H9 (cell line): ENCODE results near the gene SPIRE2. TPM values are rescaled to one million over a fixed set of nuclear protein-coding genes. Genes with fewer than 3 reads are reported as not detected.

Experiments used
- DNase-seq: peaks from one replicate; pipeline ENCODE4 v3.0.0-alpha.2; 2017
- H2AFZ ChIP-seq: one replicate; pipeline ENCODE4 v1.6.1; 2013; ENCODE audit warnings: mild to moderate bottlenecking, low read length, control low read depth, moderate library complexity
- H2AK5ac ChIP-seq: 2 replicates; pipeline ENCODE4 v1.6.1; 2013; ENCODE audit warnings: low read length, control low read depth, mixed read lengths; ENCODE audit not compliant: insufficient read length
- H2BK120ac ChIP-seq: one replicate; pipeline ENCODE4 v1.6.1; 2013; ENCODE audit warnings: low read depth, mild to moderate bottlenecking, low read length, control low read depth, inconsistent platforms; ENCODE audit not compliant: poor library complexity, severe bottlenecking
- H2BK12ac ChIP-seq: 2 replicates; pipeline ENCODE4 v1.6.1; 2013; ENCODE audit warnings: low read length, control low read depth, mixed read lengths, low read depth; ENCODE audit not compliant: insufficient read length
- H2BK15ac ChIP-seq: 2 replicates; pipeline ENCODE4 v1.6.1; 2013; ENCODE audit warnings: low read depth, low read length, control low read depth
- H2BK20ac ChIP-seq: one replicate; pipeline ENCODE4 v1.6.1; 2013; ENCODE audit warnings: low read depth, mild to moderate bottlenecking, low read length, control low read depth, inconsistent platforms; ENCODE audit not compliant: poor library complexity, severe bottlenecking
- H2BK5ac ChIP-seq: 2 replicates; pipeline ENCODE4 v1.6.1; 2013; ENCODE audit warnings: low read length, control low read depth, mixed read lengths; ENCODE audit not compliant: insufficient read length
- H3K14ac ChIP-seq: 2 replicates; pipeline ENCODE4 v1.6.1; 2013; ENCODE audit warnings: low read length, control low read depth; ENCODE audit not compliant: insufficient read depth
- H3K18ac ChIP-seq: 2 replicates; pipeline ENCODE4 v1.6.1; 2013; ENCODE audit warnings: low read depth, mild to moderate bottlenecking, mixed read lengths, low read length, control low read depth; ENCODE audit not compliant: insufficient read length
- H3K23ac ChIP-seq: 2 replicates; pipeline ENCODE4 v1.6.1; 2013; ENCODE audit warnings: low read length, control low read depth, mixed read lengths, low read depth; ENCODE audit not compliant: insufficient read length
- H3K23me2 ChIP-seq: 2 replicates; pipeline ENCODE4 v1.6.1; 2013; ENCODE audit warnings: low read depth, mild to moderate bottlenecking, mixed read lengths, low read length, control low read depth; ENCODE audit not compliant: insufficient read length, poor library complexity, severe bottlenecking
- H3K27ac ChIP-seq: 2 replicates; pipeline ENCODE4 v1.5.1; 2013; ENCODE audit warnings: low read length, control low read depth, mixed read lengths, low read depth; ENCODE audit not compliant: insufficient read length
- H3K27me3 ChIP-seq: 2 replicates; pipeline ENCODE4 v1.6.1; 2013; ENCODE audit warnings: low read length, control low read depth, inconsistent platforms; ENCODE audit not compliant: insufficient read depth
- H3K4ac ChIP-seq: 2 replicates; pipeline ENCODE4 v1.6.1; 2013; ENCODE audit warnings: low read depth, mild to moderate bottlenecking, control low read depth, inconsistent platforms, low read length, moderate library complexity
- H3K4me1 ChIP-seq: 2 replicates; pipeline ENCODE4 v1.6.1; 2013; ENCODE audit warnings: low read length, control low read depth, inconsistent platforms; ENCODE audit not compliant: insufficient read depth
- H3K4me2 ChIP-seq: 2 replicates; pipeline ENCODE4 v1.6.1; 2013; ENCODE audit warnings: low read length, control low read depth, mixed read lengths; ENCODE audit not compliant: insufficient read length, insufficient read depth
- H3K56ac ChIP-seq: 2 replicates; pipeline ENCODE4 v1.6.1; 2013; ENCODE audit warnings: low read depth, mild to moderate bottlenecking, mixed read lengths, low read length, control low read depth; ENCODE audit not compliant: insufficient read length
- H3K79me1 ChIP-seq: 2 replicates; pipeline ENCODE4 v1.6.1; 2013; ENCODE audit warnings: low read depth, mild to moderate bottlenecking, moderate library complexity, low read length, control low read depth, inconsistent platforms; ENCODE audit not compliant: insufficient read depth, poor library complexity, severe bottlenecking
- H3K79me2 ChIP-seq: 2 replicates; pipeline ENCODE4 v1.6.1; 2013; ENCODE audit warnings: low read length, control low read depth, inconsistent platforms; ENCODE audit not compliant: insufficient read depth
- H3K9ac ChIP-seq: 2 replicates; pipeline ENCODE4 v1.6.1; 2013; ENCODE audit warnings: low read length, control low read depth, mixed read lengths; ENCODE audit not compliant: insufficient read length; ENCODE audit errors: extremely low read depth
- H3K9me3 ChIP-seq: one replicate; pipeline ENCODE4 v1.6.1; 2013; ENCODE audit warnings: low read depth, low read length, inconsistent platforms; ENCODE audit not compliant: control insufficient read depth
- H3T11ph ChIP-seq: one replicate; pipeline ENCODE4 v1.6.1; 2013; ENCODE audit warnings: mild to moderate bottlenecking, low read length, control low read depth, inconsistent platforms
- H4K20me1 ChIP-seq: one replicate; pipeline ENCODE4 v1.6.1; 2013; ENCODE audit not compliant: control insufficient read depth, insufficient read length, insufficient read depth
- H4K5ac ChIP-seq: 2 replicates; pipeline ENCODE4 v1.6.1; 2013; ENCODE audit warnings: low read depth, mild to moderate bottlenecking, mixed read lengths, low read length, control low read depth; ENCODE audit not compliant: insufficient read length
- H4K8ac ChIP-seq: replicated peaks from 2 replicates; pipeline ENCODE4 v1.6.1; 2013; ENCODE audit warnings: low read length, control low read depth, mixed read lengths, low read depth; ENCODE audit not compliant: insufficient read length
- H4K91ac ChIP-seq: 2 replicates; pipeline ENCODE4 v1.6.1; 2013; ENCODE audit warnings: low read depth, mild to moderate bottlenecking, moderate library complexity, mixed read lengths, low read length, control low read depth; ENCODE audit not compliant: insufficient read length
- H3K27ac Mint-ChIP-seq, 3 experiments: 2 replicates in 2 of 3; 3 replicates in 1 of 3; pipeline ENCODE4 v1.8.0; 2020 to 2021; ENCODE audit warnings: mixed read lengths in 3 of 3, mild to moderate bottlenecking in 1 of 3, moderate library complexity in 1 of 3
- H3K27me3 Mint-ChIP-seq: 2 replicates; pipeline ENCODE4 v1.8.0; 2021; ENCODE audit warnings: low read depth, mild to moderate bottlenecking, moderate library complexity, mixed read lengths
- H3K36me3 Mint-ChIP-seq, 3 experiments: 2 replicates in 2 of 3; 3 replicates in 1 of 3; pipeline ENCODE4 v1.8.0; 2020 to 2021; ENCODE audit warnings: low read depth in 3 of 3, mixed read lengths in 3 of 3; ENCODE audit not compliant: insufficient read depth in 1 of 3
- H3K4me1 Mint-ChIP-seq, 2 experiments: 2 replicates each; pipeline ENCODE4 v1.8.0; 2020; ENCODE audit warnings: mixed read lengths in 2 of 2
- H3K4me3 Mint-ChIP-seq, 2 experiments: 2 replicates in 1 of 2; 3 replicates in 1 of 2; pipeline ENCODE4 v1.8.0; 2020 to 2021; ENCODE audit warnings: mild to moderate bottlenecking in 2 of 2, mixed read lengths in 2 of 2, moderate library complexity in 1 of 2
- H3K9me3 Mint-ChIP-seq, 2 experiments: 2 replicates in 1 of 2; 3 replicates in 1 of 2; pipeline ENCODE4 v1.8.0; 2020; ENCODE audit warnings: mild to moderate bottlenecking in 2 of 2, mixed read lengths in 2 of 2, moderate library complexity in 1 of 2
- CTCF ChIP-seq: fragments of 200-600 bp; sonication (generic); conservative IDR thresholded peaks from 3 replicates; pipeline ENCODE4 v1.8.0; 2021; ENCODE audit warnings: antibody characterized with exemption, mild to moderate bottlenecking
- WGBS: extraction: QIAGEN DNeasy Blood & Tissue Kit; methylation state at CpG from one replicate; pipeline ENCODE4 v1.1.7; 2013; ENCODE audit warnings: missing lambda C conversion rate, low lambda C conversion rate, mixed read lengths; ENCODE audit not compliant: insufficient read length; ENCODE audit errors: extremely low coverage; 5-methylcytosine and 5-hydroxymethylcytosine counted together
- total RNA-seq: library from RNA; stranded (reverse); gene quantifications from 2 replicates; pipeline ENCODE4 v1.2.1, GENCODE V29; 2021

The SPIRE2 gene
- total RNA-seq, 1 experiment from 2014 or later, result 6.9 TPM

GRCh38 chr16:89843409-89844350 lies 15.4 kb downstream of the SPIRE2 start:
- TF ChIP-seq CTCF, result no peak
- no peak overlapping the region for H3K27ac Mint-ChIP-seq
- Histone ChIP-seq H3T11ph (no peak overlapping the region), H3K56ac (no peak overlapping the region), H3K4me2 (no peak overlapping the region), H2BK15ac (no peak overlapping the region), H3K4me1 (no peaks in the 10 kb centered on the region; the same call in 1 of the 2 replicates), H2BK12ac (no peak overlapping the region), H3K9me3 (no peaks in the 10 kb centered on the region), H3K14ac (no peak overlapping the region), H4K20me1 (peaks cover 4% of the 10 kb centered on the region), H3K23me2 (no peaks in the 10 kb centered on the region), H2AK5ac (no peak overlapping the region), H3K18ac (no peak overlapping the region), H3K79me2 (no peaks in the 10 kb centered on the region), H2BK5ac (no peak overlapping the region), H3K79me1 (no peaks in the 10 kb centered on the region), H3K4ac (no peak overlapping the region), H3K9ac (no peak overlapping the region), H4K8ac (no peak overlapping the region), H2BK120ac (no peak overlapping the region), H2AFZ (no peak overlapping the region), H3K27ac (no peak overlapping the region), H3K27me3 (no peaks in the 10 kb centered on the region), H2BK20ac (no peak overlapping the region), H4K5ac (no peak overlapping the region), H3K23ac (no peak overlapping the region), H4K91ac (no peak overlapping the region)
- H3K4me3 Mint-ChIP-seq, result no peak overlapping the region
- H3K27me3 Mint-ChIP-seq, result peaks cover 2% of the 10 kb centered on the region; the same call in 1 of the 2 replicates
- no CpG with 5 or more reads among the region's 20 CpGs for WGBS
- H3K36me3 Mint-ChIP-seq, result peaks cover 0 to 3% (median 0%) of the 10 kb centered on the region in 3 experiments; a peak in 1 of 7 replicates
- H3K9me3 Mint-ChIP-seq, result no peaks in the 10 kb centered on the region
- peaks cover 9 to 10% of the 10 kb centered on the region in 2 experiments for H3K4me1 Mint-ChIP-seq
- no peak for DNase-seq
